ENCODE measurements around the gene GADD45A.

Gene GADD45A

DNA sequence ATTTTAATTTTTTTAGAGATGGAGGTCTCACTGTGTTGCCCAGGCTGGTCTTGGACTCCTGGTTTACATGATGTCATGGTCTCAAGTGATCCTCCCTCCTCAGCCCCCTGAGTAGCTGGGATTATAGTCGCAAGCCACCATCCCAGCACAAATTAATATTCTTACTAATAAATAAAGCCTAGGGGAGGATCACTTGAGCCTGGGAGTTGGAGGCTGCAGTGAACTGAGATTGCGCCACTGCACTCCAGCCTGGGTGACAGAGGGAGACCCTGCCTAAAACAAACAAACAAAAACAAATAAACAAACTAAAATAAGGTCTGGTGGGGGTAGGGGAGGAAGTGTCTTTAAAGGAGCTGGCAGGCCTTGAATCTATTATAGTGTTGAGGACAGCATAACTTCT, 8.7 kb upstream of the GADD45A start:
- no peaks in the 10 kb centered on the region for H3K9me3 ChIP-seq (ENCODE audit: insufficient read depth, low read length)
- no peaks in the 10 kb centered on the region for H4K20me1 ChIP-seq (ENCODE audit: low read depth, low read length)
- no peak overlapping the region for H3K9ac ChIP-seq (ENCODE audit: low read length)
- H3K79me2 ChIP-seq (ENCODE audit: insufficient read depth, low read length): no peaks in the 10 kb centered on the region
- no peak overlapping the region for H3K4me3 ChIP-seq (ENCODE audit: insufficient read depth, low read length, poor library complexity, severe bottlenecking)
- no peak overlapping the region for H3K4me2 ChIP-seq (ENCODE audit: low read depth, low read length, poor library complexity, severe bottlenecking)
- H3K36me3 ChIP-seq (ENCODE audit: low read length): no peaks in the 10 kb centered on the region
- no peak overlapping the region for H2AFZ ChIP-seq (ENCODE audit: low read depth, low read length, severe bottlenecking)
- TF ChIP-seq EZH2phosphoT487 (conservative IDR thresholded peaks at IDR 0.05; ENCODE audit: low read length): no peak
- no peaks in the 10 kb centered on the region for H3K9me2 ChIP-seq (replicated peaks; ENCODE audit: insufficient read depth, low read length)
- H3F3A ChIP-seq (ENCODE audit: insufficient read depth): no peaks in the 10 kb centered on the region
- H3K27ac ChIP-seq (ENCODE audit: low read depth, low read length): no peak overlapping the region
- no peaks in the 10 kb centered on the region for H3K27me3 ChIP-seq (ENCODE audit: low read length)

DNA sequence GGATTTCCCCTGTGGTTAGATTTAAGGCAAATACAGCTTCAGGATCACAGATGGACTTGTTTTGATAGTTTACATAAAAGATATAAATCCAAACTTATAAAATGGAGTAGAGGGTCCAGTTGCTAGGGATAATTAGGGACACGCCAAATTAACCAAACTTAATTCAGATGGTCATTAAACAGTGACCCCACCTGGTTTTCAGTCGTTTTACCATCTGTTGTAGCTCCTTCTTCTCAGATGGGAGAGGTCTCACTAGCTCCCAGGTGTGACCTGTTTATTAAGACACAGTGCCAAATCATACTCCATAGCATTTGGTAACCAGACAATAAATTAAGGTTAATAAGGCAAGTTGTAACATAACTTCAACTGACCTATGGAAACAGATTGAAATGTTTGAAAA, 8.1 kb upstream of the GADD45A start:
- H4K20me1 ChIP-seq (ENCODE audit: low read depth, low read length): no peaks in the 10 kb centered on the region
- no peak overlapping the region for H3K9ac ChIP-seq (ENCODE audit: low read length)
- H2AFZ ChIP-seq (ENCODE audit: low read depth, low read length, severe bottlenecking): no peak overlapping the region
- H3F3A ChIP-seq (ENCODE audit: insufficient read depth): no peaks in the 10 kb centered on the region
- no peaks in the 10 kb centered on the region for H3K79me2 ChIP-seq (ENCODE audit: insufficient read depth, low read length)
- no peak overlapping the region for H3K4me2 ChIP-seq (ENCODE audit: low read depth, low read length, poor library complexity, severe bottlenecking)
- no peak for TF ChIP-seq EZH2phosphoT487 (conservative IDR thresholded peaks at IDR 0.05; ENCODE audit: low read length)
- no peak for TF ChIP-seq CTCF (IDR thresholded peaks at IDR 0.05; ENCODE audit: insufficient read depth, low read length, poor library complexity, severe bottlenecking)
- H3K4me3 ChIP-seq (ENCODE audit: insufficient read depth, low read length, poor library complexity, severe bottlenecking): no peak overlapping the region
- H3K9me2 ChIP-seq (replicated peaks; ENCODE audit: insufficient read depth, low read length): no peaks in the 10 kb centered on the region
- no peaks in the 10 kb centered on the region for H3K36me3 ChIP-seq (ENCODE audit: low read length)
- no peak overlapping the region for H3K27ac ChIP-seq (ENCODE audit: low read depth, low read length)
- no peaks in the 10 kb centered on the region for H3K27me3 ChIP-seq (ENCODE audit: low read length)
- H3K9me3 ChIP-seq (ENCODE audit: insufficient read depth, low read length): no peaks in the 10 kb centered on the region

- Histone ChIP-seq H3K4me2 (ENCODE audit: low read depth, low read length, poor library complexity, severe bottlenecking) (no peak overlapping the region), H3K27me3 (ENCODE audit: low read length) (no peaks in the 10 kb centered on the region), H3F3A (ENCODE audit: insufficient read depth) (no peaks in the 10 kb centered on the region), H3K9me3 (ENCODE audit: insufficient read depth, low read length) (no peaks in the 10 kb centered on the region), H3K9me2 (replicated peaks; ENCODE audit: insufficient read depth, low read length) (no peaks in the 10 kb centered on the region), H4K20me1 (ENCODE audit: low read depth, low read length) (no peaks in the 10 kb centered on the region), H3K79me2 (ENCODE audit: insufficient read depth, low read length) (no peaks in the 10 kb centered on the region), H3K9ac (ENCODE audit: low read length) (no peak overlapping the region), H2AFZ (ENCODE audit: low read depth, low read length, severe bottlenecking) (no peak overlapping the region), H3K36me3 (ENCODE audit: low read length) (no peaks in the 10 kb centered on the region), H3K4me3 (ENCODE audit: insufficient read depth, low read length, poor library complexity, severe bottlenecking) (no peak overlapping the region), H3K27ac (ENCODE audit: low read depth, low read length) (no peak overlapping the region)
- TF ChIP-seq EZH2phosphoT487 (conservative IDR thresholded peaks at IDR 0.05; ENCODE audit: low read length): no peak
These were observed 7.6 kb upstream of the GADD45A start for GRCh38 chr1:67677408-67677807.

DNA sequence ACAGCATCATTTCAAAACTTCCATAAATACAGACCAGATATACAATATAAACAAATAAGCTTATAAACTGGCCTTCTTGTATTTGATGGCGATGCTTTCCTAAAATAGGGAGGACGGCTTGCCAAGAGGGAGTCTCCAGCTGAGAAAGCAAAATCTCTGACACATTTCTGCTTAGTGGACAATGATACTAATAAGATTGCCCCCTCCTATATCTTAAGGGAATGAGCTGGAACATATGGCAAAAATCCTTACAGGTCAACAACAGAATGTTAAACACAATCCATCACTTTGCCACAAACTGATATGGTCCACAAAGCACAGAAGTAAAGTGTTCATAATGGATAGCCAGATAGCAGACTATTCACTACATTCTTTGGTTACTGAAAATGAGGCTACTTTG, 7.1 kb upstream of the GADD45A start:
- TF ChIP-seq CTCF (IDR thresholded peaks at IDR 0.05; ENCODE audit: insufficient read depth, low read length, poor library complexity, severe bottlenecking): no peak
- TF ChIP-seq EZH2phosphoT487 (conservative IDR thresholded peaks at IDR 0.05; ENCODE audit: low read length): no peak
- no peak overlapping the region for H3K4me3 ChIP-seq (ENCODE audit: insufficient read depth, low read length, poor library complexity, severe bottlenecking)
- no peaks in the 10 kb centered on the region for H3K79me2 ChIP-seq (ENCODE audit: insufficient read depth, low read length)
- H3K9me2 ChIP-seq (replicated peaks; ENCODE audit: insufficient read depth, low read length): no peaks in the 10 kb centered on the region
- no peaks in the 10 kb centered on the region for H3F3A ChIP-seq (ENCODE audit: insufficient read depth)
- H3K36me3 ChIP-seq (ENCODE audit: low read length): no peaks in the 10 kb centered on the region
- H4K20me1 ChIP-seq (ENCODE audit: low read depth, low read length): no peaks in the 10 kb centered on the region
- no peaks in the 10 kb centered on the region for H3K9me3 ChIP-seq (ENCODE audit: insufficient read depth, low read length)
- H2AFZ ChIP-seq (ENCODE audit: low read depth, low read length, severe bottlenecking): no peak overlapping the region
- H3K9ac ChIP-seq (ENCODE audit: low read length): no peak overlapping the region
- no peak overlapping the region for H3K27ac ChIP-seq (ENCODE audit: low read depth, low read length)
- H3K4me2 ChIP-seq (ENCODE audit: low read depth, low read length, poor library complexity, severe bottlenecking): no peak overlapping the region
- H3K27me3 ChIP-seq (ENCODE audit: low read length): no peaks in the 10 kb centered on the region

Measured in SU-DHL-6 (cell line).